Measurements from ENCODE around the gene MRAS.

The MRAS gene

DNA sequence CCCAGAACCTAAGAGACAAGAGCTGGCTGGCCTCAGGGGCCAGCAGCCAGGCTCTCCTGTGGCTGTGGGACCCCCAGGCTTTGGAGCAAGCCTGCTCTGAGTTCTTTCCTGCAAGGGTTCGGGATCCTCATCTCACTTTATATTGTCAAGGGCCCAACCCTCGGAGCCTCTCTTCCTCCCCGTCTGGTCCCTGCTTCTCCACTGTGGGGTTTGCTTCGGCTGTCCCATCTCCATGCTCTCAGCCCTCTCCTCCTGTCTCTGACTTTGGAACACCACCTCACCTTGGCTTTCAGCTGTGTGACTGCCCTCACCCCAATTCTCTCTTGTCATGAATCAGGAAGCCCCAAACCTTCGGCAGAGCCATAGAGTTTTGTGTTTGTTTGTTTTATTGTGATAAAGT, 30.0 kb downstream of the MRAS start:
- Histone ChIP-seq H3K4me1 (ENCODE audit: control insufficient read depth in 1 of 2, insufficient read depth in 1 of 2, low read depth in 1 of 2, low read length in 1 of 2) (no peaks in the 10 kb centered on the region), H3K4me3 (ENCODE audit: low read depth in 1 of 2, low read length in 1 of 2) (no peak overlapping the region), H3K9me3 (no peaks in the 10 kb centered on the region), H3K27ac (no peak overlapping the region), H3K36me3 (no peaks in the 10 kb centered on the region), H3K27me3 (no peaks in the 10 kb centered on the region)
- TF ChIP-seq, protein P1, sequence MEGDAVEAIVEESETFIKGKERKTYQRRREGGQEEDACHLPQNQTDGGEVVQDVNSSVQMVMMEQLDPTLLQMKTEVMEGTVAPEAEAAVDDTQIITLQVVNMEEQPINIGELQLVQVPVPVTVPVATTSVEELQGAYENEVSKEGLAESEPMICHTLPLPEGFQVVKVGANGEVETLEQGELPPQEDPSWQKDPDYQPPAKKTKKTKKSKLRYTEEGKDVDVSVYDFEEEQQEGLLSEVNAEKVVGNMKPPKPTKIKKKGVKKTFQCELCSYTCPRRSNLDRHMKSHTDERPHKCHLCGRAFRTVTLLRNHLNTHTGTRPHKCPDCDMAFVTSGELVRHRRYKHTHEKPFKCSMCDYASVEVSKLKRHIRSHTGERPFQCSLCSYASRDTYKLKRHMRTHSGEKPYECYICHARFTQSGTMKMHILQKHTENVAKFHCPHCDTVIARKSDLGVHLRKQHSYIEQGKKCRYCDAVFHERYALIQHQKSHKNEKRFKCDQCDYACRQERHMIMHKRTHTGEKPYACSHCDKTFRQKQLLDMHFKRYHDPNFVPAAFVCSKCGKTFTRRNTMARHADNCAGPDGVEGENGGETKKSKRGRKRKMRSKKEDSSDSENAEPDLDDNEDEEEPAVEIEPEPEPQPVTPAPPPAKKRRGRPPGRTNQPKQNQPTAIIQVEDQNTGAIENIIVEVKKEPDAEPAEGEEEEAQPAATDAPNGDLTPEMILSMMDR (IDR thresholded peaks at IDR 0.05): no peak

DNA sequence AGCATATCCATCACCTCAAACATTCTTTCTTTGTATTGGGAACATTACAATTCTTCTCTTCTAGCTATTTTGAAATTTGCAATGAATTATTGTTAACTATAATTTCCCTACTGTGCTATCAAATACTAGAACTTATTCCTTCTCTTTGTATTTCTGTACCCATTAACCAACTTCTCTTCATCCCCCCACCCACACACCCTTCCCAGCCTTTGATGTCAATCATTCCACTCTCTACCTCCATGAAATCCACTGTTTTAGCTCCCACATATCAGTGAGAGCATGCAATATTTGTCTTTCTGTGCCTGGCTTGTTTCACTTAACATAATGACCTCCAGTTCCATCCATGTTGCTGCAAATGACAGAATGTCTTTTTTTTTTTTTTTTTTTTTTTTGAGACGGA, 30.6 kb downstream of the MRAS start:
- Histone ChIP-seq H3K36me3 (no peaks in the 10 kb centered on the region), H3K27me3 (no peaks in the 10 kb centered on the region), H3K9me3 (no peaks in the 10 kb centered on the region), H3K4me1 (ENCODE audit: control insufficient read depth in 1 of 2, insufficient read depth in 1 of 2, low read depth in 1 of 2, low read length in 1 of 2) (no peaks in the 10 kb centered on the region), H3K27ac (no peak overlapping the region), H3K4me3 (ENCODE audit: low read depth in 1 of 2, low read length in 1 of 2) (no peak overlapping the region)
- TF ChIP-seq, protein P1 (IDR thresholded peaks at IDR 0.05): no peak

DNA sequence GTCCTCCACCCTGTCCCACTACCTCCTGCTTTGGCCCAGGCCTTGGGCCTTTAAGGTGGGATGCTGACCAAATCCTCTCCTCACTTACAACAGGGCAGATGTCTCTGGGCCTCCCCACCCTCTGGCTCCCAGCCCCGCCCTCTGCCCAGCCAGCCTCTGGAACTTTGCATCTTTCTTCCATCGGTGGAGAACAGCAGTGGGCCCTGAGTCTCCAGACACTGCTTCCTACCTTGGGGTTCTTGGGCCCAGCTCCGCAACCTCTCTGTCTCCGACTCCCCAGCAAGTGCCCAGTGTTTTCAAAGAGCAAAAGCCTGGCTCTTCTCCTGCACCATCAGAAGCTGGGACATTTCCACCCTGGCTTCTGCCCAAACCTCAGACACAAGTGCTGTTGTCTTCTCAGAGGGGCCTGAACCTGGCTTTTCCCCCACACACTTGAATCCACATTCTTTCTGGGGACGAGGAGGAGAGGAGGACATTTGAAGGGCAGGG, 33.1 kb downstream of the MRAS start:
- Histone ChIP-seq H3K27ac (no peak overlapping the region), H3K9me3 (no peaks in the 10 kb centered on the region), H3K4me3 (ENCODE audit: low read depth in 1 of 2, low read length in 1 of 2) (no peak overlapping the region), H3K4me1 (ENCODE audit: control insufficient read depth in 1 of 2, insufficient read depth in 1 of 2, low read depth in 1 of 2, low read length in 1 of 2) (no peaks in the 10 kb centered on the region), H3K36me3 (no peaks in the 10 kb centered on the region), H3K27me3 (no peaks in the 10 kb centered on the region)
- TF ChIP-seq, protein P1 (IDR thresholded peaks at IDR 0.05): no peak

DNA sequence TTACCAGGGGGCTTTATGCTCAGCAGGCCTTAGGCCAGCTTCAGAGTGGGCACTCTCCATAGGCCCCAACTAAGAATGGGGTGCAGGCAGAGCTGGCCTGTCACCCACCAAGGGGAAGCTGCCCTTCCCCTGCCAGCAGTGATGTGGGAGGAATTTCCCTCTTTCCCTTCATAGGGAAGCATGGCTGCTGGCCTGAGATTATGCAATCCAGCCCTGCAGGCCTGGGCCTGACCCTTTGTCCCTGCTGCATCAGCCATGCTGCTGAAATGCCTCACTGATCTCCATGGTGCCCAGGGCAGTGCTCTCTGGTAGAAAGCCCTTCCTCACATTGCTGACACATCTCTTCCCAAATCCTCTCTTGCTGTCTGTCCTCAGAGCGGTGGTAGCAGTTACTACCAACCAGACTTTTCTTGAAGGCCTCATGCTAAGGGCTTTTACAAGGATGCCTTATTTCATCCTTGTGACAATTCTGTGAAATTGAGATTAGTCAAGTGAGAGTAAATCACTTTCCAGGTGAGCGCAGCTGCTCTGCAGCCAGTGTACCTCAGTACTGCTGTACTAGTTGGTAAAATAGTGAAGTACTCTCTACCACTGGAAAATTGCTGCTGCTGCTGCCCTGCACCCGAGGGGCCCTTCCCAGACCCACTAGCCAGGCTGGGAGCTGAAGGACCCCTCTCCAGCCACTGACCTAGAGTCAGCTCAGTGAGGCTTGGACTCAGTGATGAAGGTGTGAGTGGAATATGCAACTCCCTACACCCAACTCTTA, 33.8 kb downstream of the MRAS start:
- Histone ChIP-seq H3K27me3 (no peaks in the 10 kb centered on the region), H3K4me1 (ENCODE audit: control insufficient read depth in 1 of 2, insufficient read depth in 1 of 2, low read depth in 1 of 2, low read length in 1 of 2) (no peaks in the 10 kb centered on the region), H3K9me3 (no peaks in the 10 kb centered on the region), H3K27ac (no peak overlapping the region), H3K36me3 (no peaks in the 10 kb centered on the region), H3K4me3 (ENCODE audit: low read depth in 1 of 2, low read length in 1 of 2) (no peak overlapping the region)
- TF ChIP-seq, protein P1 (IDR thresholded peaks at IDR 0.05): no peak

DNA sequence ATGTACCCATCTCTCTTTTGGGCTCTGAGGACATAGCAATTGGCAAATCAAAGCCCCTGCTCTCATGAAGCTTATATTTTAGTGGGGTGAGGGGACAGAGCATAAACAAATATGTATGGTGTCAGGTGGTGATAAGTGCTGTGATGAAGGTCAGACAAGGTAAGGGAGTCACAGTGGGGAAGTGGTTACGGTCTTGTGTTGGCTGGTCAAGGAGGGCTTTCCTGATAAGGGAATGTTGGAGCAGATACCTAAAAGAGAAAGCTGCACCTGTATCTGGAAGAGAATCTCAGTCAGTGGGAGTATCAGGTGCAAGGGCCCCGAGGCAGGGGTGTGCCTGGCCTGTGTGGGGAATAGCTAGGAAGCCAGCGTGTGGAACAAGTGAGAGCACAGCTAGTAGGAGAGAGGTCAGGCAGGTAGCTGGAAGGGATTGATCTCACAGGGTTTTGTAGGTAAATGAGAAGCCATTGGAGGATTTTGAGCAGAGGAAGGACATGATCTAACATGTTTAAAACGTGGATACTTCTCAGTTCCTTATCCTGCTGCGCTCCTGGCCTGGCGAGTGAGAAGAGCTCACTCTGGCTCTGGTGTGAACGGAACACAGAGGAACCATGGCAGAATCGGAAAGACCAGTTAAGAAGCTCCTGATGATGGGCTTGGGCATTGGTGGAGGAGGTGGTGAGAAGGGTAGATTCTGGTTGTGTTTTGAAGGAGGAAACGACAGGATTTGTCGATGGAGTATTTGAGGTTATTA, 35.5 kb downstream of the MRAS start:
- Histone ChIP-seq H3K27ac (no peak overlapping the region), H3K4me3 (ENCODE audit: low read depth in 1 of 2, low read length in 1 of 2) (no peak overlapping the region), H3K9me3 (no peaks in the 10 kb centered on the region), H3K27me3 (no peaks in the 10 kb centered on the region), H3K4me1 (ENCODE audit: control insufficient read depth in 1 of 2, insufficient read depth in 1 of 2, low read depth in 1 of 2, low read length in 1 of 2) (no peaks in the 10 kb centered on the region), H3K36me3 (no peaks in the 10 kb centered on the region)
- TF ChIP-seq, protein P1 (IDR thresholded peaks at IDR 0.05): no peak
